CD14-positive monocyte (primary cell): ENCODE measurements around the gene MACROD1. TPM values are rescaled to one million over a fixed set of nuclear protein-coding genes. Genes with fewer than 3 reads are reported as not detected.
A peak's percentile ranks its signal among the peaks of the same experiment; 100 is the strongest.

ENCODE experiments used
- DNase-seq, 3 donors: peaks; one replicate each; pipeline ENCODE4 v3.0.0-alpha.2; 2011 to 2022
- H2AFZ ChIP-seq: 2 replicates; pipeline ENCODE4 v1.6.0; 2012; ENCODE audit warnings: mild to moderate bottlenecking, low read depth, low read length, inconsistent platforms; ENCODE audit not compliant: insufficient read depth, poor library complexity, severe bottlenecking
- H3K27ac ChIP-seq, 2 donors: 1 replicate in 1 of 2; 2 replicates in 1 of 2; pipeline ENCODE4 v1.5.1; 2012 to 2013; ENCODE audit warnings: low read length in 2 of 2, control low read depth in 1 of 2, inconsistent platforms in 1 of 2, low read depth in 1 of 2, mild to moderate bottlenecking in 1 of 2
- H3K27me3 ChIP-seq, 2 donors: one replicate each; pipeline versions ENCODE4 v1.6.0 to v1.6.1; 2011 to 2013; ENCODE audit warnings: low read length in 2 of 2; ENCODE audit not compliant: control insufficient read depth in 2 of 2, insufficient read depth in 2 of 2
- H3K36me3 ChIP-seq, 2 donors: replicated peaks in 1 of 2; 1 replicate in 1 of 2; 2 replicates in 1 of 2; pipeline versions ENCODE4 v1.5.1 to v1.6.1; 2012 to 2013; ENCODE audit warnings: low read length in 2 of 2, control low read depth in 1 of 2, inconsistent platforms in 1 of 2, mild to moderate bottlenecking in 1 of 2; ENCODE audit not compliant: insufficient read depth in 2 of 2, control insufficient read depth in 1 of 2
- H3K4me1 ChIP-seq, 2 donors: 1 replicate in 1 of 2; 2 replicates in 1 of 2; pipeline versions ENCODE4 v1.5.1 to v1.6.1; 2012 to 2013; ENCODE audit warnings: low read length in 2 of 2, control low read depth in 1 of 2, inconsistent platforms in 1 of 2, mild to moderate bottlenecking in 1 of 2, moderate library complexity in 1 of 2; ENCODE audit not compliant: insufficient read depth in 2 of 2, control insufficient read depth in 1 of 2
- H3K4me2 ChIP-seq: replicated peaks from 2 replicates; pipeline ENCODE3; 2012; ENCODE audit warnings: low read length, moderate library complexity, mild to moderate bottlenecking; ENCODE audit not compliant: poor library complexity, severe bottlenecking; ENCODE audit errors: extremely low read depth
- H3K4me3 ChIP-seq, 3 experiments: fragments of 200-600 bp in 1 of 3; sonication (generic) in 1 of 3; replicated peaks in 1 of 3; 1 replicate in 2 of 3; 2 replicates in 1 of 3; pipeline ENCODE4 v1.5.1; 2011 to 2013; ENCODE audit warnings: low read length in 3 of 3, mild to moderate bottlenecking in 3 of 3, control low read depth in 2 of 3, low read depth in 2 of 3, inconsistent platforms in 1 of 3, moderate library complexity in 1 of 3
- H3K79me2 ChIP-seq: 2 replicates; pipeline ENCODE4 v1.6.0; 2012; ENCODE audit warnings: mild to moderate bottlenecking, control low read depth, inconsistent platforms, low read length, moderate library complexity; ENCODE audit not compliant: insufficient read depth
- H3K9ac ChIP-seq: 2 replicates; pipeline ENCODE4 v1.6.0; 2017; ENCODE audit warnings: low read length, mild to moderate bottlenecking; ENCODE audit not compliant: insufficient read depth, poor library complexity, severe bottlenecking
- H3K9me3 ChIP-seq, 2 donors: replicated peaks in 1 of 2; 1 replicate in 1 of 2; 2 replicates in 1 of 2; pipeline versions ENCODE4 v1.5.1 to v1.6.1; 2012 to 2013; ENCODE audit warnings: low read length in 2 of 2, control low read depth in 1 of 2; ENCODE audit not compliant: control insufficient read depth in 1 of 2, insufficient read depth in 1 of 2
- H4K20me1 ChIP-seq: 2 replicates; pipeline ENCODE4 v1.6.0; 2012; ENCODE audit warnings: mild to moderate bottlenecking, low read length, control low read depth, moderate library complexity; ENCODE audit not compliant: insufficient read depth
- H3K27ac Mint-ChIP-seq, 7 donors: one replicate each; pipeline ENCODE4 v1.8.0; 2020; ENCODE audit warnings: mild to moderate bottlenecking in 7 of 7, mixed read lengths in 7 of 7, moderate library complexity in 6 of 7, inconsistent platforms in 2 of 7
- H3K27me3 Mint-ChIP-seq, 3 donors: one replicate each; pipeline ENCODE4 v1.8.0; 2021 to 2022; ENCODE audit warnings: low read depth in 3 of 3, mild to moderate bottlenecking in 3 of 3, mixed read lengths in 3 of 3, moderate library complexity in 3 of 3, inconsistent platforms in 1 of 3
- H3K36me3 Mint-ChIP-seq, 2 donors: one replicate each; pipeline ENCODE4 v1.8.0; 2020; ENCODE audit warnings: mixed read lengths in 2 of 2, inconsistent platforms in 1 of 2, mild to moderate bottlenecking in 1 of 2
- H3K4me1 Mint-ChIP-seq: one replicate; pipeline ENCODE4 v1.8.0; 2020; ENCODE audit warnings: mild to moderate bottlenecking, mixed read lengths
- H3K4me3 Mint-ChIP-seq, 2 donors: one replicate each; pipeline ENCODE4 v1.8.0; 2020; ENCODE audit warnings: mild to moderate bottlenecking in 2 of 2, mixed read lengths in 2 of 2, moderate library complexity in 1 of 2
- H3K9me3 Mint-ChIP-seq, 7 donors: one replicate each; pipeline ENCODE4 v1.8.0; 2020 to 2022; ENCODE audit warnings: mixed read lengths in 7 of 7, mild to moderate bottlenecking in 6 of 7, moderate library complexity in 6 of 7, inconsistent platforms in 2 of 7
- CTCF ChIP-seq: fragments of 200-600 bp; IDR thresholded peaks from one replicate; pipeline ENCODE4 v1.8.0; 2022; ENCODE audit warnings: antibody characterized with exemption, mild to moderate bottlenecking
- WGBS: methylation state at CpG from one replicate; pipeline ENCODE4 v1.1.5; 2013; ENCODE audit warnings: missing lambda C conversion rate; ENCODE audit not compliant: insufficient coverage; 5-methylcytosine and 5-hydroxymethylcytosine counted together
- intact Hi-C, 2 donors: fragments of 100-400 bp; cut with micrococcal nuclease; formaldehyde crosslinking; loops; one replicate each; pipeline versions ENCODE4 v1.15.0 to v1.15.1; 2023
- polyA plus RNA-seq, 3 donors: library from polyadenylated mRNA; depleted of rRNA in 1 of 3; unstranded in 2 of 3; stranded (reverse) in 1 of 3; fragments of 300-500 nt in 2 of 3; fragments of >200 nt in 1 of 3; fragmentation: Illumina TruSeq in 2 of 3; gene quantifications; 1 replicate in 2 of 3; 2 replicates in 1 of 3; pipeline ENCODE4 v1.2.3, GENCODE V29; 2012 to 2021

MACROD1 gene
- polyA plus RNA-seq, 3 donors, result 1.5 to 2.4 (median 2.2) TPM

GRCh38 chr11:64112771-64113461 is 53.0 kb downstream of the MACROD1 start:
- H4K20me1 ChIP-seq, result no peaks in the 10 kb centered on the region
- H3K27me3 Mint-ChIP-seq, result peaks cover 0 to 6% (median 0%) of the 10 kb centered on the region in 3 donors
- WGBS, result 71% methylated on average over 3 of the region's 3 CpGs
- no peak for TF ChIP-seq CTCF
- no peaks in the 10 kb centered on the region for H3K9me3 Mint-ChIP-seq
- H3K4me1 ChIP-seq, result no peaks in the 10 kb centered on the region
- H2AFZ ChIP-seq, result no peak overlapping the region
- DNase-seq, result no peak
- no peak overlapping the region for H3K4me2 ChIP-seq
- intact Hi-C loops, result no loop called here
- H3K4me1 Mint-ChIP-seq, result no peaks in the 10 kb centered on the region
- no peak overlapping the region for H3K27ac Mint-ChIP-seq
- H3K79me2 ChIP-seq, result no peaks in the 10 kb centered on the region
- no peaks in the 10 kb centered on the region for H3K36me3 ChIP-seq
- no peak overlapping the region for H3K27ac ChIP-seq
- no peak overlapping the region for H3K4me3 ChIP-seq
- H3K4me3 Mint-ChIP-seq, result no peak overlapping the region
- H3K27me3 ChIP-seq, result no peaks in the 10 kb centered on the region
- no peaks in the 10 kb centered on the region for H3K9me3 ChIP-seq
- H3K36me3 Mint-ChIP-seq, result no peaks in the 10 kb centered on the region
- no peak overlapping the region for H3K9ac ChIP-seq

- H3K36me3 ChIP-seq, result no peaks in the 10 kb centered on the region
- no peaks in the 10 kb centered on the region for H3K27me3 ChIP-seq
- H3K27me3 Mint-ChIP-seq, result peaks cover 0 to 3% (median 0%) of the 10 kb centered on the region in 3 donors
- no peak for DNase-seq
- intact Hi-C loops, result no loop called here
- no peak overlapping the region for H3K4me2 ChIP-seq
- no peak for TF ChIP-seq CTCF
- H3K4me3 Mint-ChIP-seq, result no peak overlapping the region
- peak overlapping the region in 1 of 7 donors; percentile 26 for H3K27ac Mint-ChIP-seq
- no peak overlapping the region for H3K9ac ChIP-seq
- no peaks in the 10 kb centered on the region for H3K9me3 Mint-ChIP-seq
- no peaks in the 10 kb centered on the region for H3K9me3 ChIP-seq
- no peak overlapping the region for H3K4me3 ChIP-seq
- no peak overlapping the region for H3K27ac ChIP-seq
- H4K20me1 ChIP-seq, result no peaks in the 10 kb centered on the region
- no peaks in the 10 kb centered on the region for H3K4me1 ChIP-seq
- no peaks in the 10 kb centered on the region for H3K4me1 Mint-ChIP-seq
- no peak overlapping the region for H2AFZ ChIP-seq
- 84% methylated on average over 13 of the region's 21 CpGs for WGBS
- H3K36me3 Mint-ChIP-seq, result no peaks in the 10 kb centered on the region
- no peaks in the 10 kb centered on the region for H3K79me2 ChIP-seq
These were observed 55.2 kb downstream of the MACROD1 start for GRCh38 chr11:64110465-64111375.
